GM19043 (cell line): Measurements from ENCODE around the gene OTOL1.
A peak's percentile ranks its signal among the peaks of the same experiment; 100 is the strongest.

ENCODE experiments used
- ATAC-seq: cut with Tn5 transposase; IDR thresholded peaks from one replicate; pipeline ENCODE4 v1.9.1; 2021; ENCODE audit warnings: low read depth; ENCODE audit not compliant: unreplicated experiment

OTOL1 gene

GRCh38 chr3:161531930-161532329, 35.3 kb downstream of the OTOL1 start:
- ATAC-seq: no peak

- peak; percentile 71 for ATAC-seq
These were observed 44.0 kb downstream of the OTOL1 start for GRCh38 chr3:161540594-161540993.

DNA sequence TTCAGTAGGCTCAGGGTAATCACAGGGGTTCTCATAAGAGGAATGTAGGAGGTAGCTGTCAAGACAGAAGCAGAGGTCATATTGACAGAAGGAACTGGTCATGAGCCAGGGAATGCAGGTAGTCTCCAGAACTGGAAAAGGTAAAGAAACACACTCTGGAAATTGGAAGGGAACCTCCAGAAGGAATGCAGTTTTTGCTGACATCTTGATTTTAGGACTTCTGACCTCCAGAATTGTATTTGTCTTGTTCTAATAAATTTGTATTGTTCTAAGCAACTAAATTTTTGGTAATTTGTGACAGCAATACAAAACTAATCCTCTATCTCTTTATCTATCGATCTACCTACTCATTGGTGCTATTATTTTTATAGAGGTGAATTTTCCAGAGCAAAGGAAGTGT, 49.2 kb downstream of the OTOL1 start:
- ATAC-seq: no peak

DNA sequence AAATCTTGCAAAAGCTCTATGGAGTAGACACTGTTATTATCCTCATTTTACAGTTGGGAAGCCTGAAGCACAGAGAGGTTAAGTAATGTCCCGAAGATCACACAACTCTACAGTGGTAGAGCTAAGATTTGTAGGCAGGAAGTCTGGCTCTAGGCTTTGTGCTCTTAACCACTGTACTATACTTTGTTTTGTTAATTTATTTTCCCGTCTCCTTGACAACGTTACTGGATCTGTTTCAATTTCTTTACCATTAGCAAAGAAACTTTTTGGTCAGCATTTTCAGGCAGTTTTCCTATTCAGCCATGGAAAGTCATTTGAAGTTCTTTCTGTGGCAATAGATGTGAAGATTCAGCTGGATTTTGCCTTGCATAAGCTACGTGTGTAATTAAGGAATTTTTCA, 51.7 kb downstream of the OTOL1 start:
- ATAC-seq: no peak

DNA sequence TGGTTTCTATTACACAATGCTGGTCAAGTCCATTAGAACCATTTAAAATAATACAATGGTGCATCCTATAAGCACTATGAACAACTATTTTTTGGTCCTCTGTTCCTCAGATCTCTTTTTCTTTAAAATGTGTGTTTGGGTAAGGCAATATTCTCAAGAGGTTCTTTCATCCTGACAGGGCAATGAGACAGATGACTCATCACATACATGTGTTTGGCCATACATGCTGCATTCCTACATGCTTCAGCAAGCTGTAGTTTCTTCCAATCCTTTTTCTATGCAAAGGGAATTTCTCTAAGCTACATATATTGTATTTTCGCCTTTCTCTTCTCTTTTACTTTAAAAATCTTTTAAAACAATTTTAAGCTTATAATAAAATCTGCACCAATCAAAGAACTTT, 52.7 kb downstream of the OTOL1 start:
- ATAC-seq: no peak

GRCh38 chr3:161550491-161551195, 54.0 kb downstream of the OTOL1 start:
- no peak for ATAC-seq

DNA sequence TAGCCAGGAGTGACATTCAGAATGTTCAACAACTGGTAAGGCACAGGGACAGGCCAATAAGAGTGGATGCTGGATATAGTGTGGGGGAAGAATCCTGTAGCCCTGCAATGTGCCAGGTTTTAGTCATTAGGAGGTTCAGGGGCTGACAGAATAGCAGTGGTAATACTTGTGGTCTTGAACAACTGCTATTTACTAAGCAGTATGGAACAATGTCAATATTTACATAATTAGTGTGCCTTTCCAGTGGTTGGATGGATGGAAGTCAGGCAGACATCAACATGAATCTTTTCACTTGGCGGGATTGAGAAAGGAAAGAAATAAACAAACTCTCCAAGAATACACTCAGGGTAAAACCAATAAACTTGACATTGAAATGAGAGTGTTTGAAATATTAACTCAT, 55.1 kb downstream of the OTOL1 start:
- no peak for ATAC-seq

DNA sequence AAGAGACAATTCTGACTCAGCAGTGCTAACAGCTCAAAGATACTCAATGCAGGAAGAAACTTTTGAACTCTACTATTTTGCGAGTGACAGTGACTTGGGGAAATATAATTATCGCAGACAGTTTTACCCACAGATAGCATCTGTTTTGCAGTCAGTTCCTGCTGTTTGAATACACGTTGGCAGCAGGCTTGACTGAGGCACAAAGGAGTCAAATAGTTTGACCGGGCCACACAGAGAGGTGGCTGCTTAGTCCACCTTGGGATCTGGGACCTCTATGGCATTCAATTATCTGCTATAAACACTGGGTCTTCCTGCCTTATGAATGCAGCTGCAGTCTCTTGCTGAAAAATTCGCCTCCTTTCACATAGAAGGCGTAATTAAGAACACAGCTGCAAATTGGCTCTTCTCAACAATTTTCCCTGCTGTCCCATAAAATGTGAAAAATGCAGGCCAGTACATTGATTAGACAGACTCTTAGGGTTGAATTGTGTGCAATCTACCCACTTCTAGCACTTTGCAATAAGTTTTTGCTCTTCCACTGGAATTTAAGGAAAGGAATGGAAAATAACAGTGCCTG, 56.5 kb downstream of the OTOL1 start:
- ATAC-seq: no peak
